ENCODE data around the gene KCNK3. TPM values are rescaled to one million over a fixed set of nuclear protein-coding genes. Genes with fewer than 3 reads are reported as not detected.

KCNK3 gene
- total and polyA plus RNA-seq, 2 donors (not counting 1 experiment from before 2014, with no cell fraction given): under 0.01 TPM; not detected in 1

DNA sequence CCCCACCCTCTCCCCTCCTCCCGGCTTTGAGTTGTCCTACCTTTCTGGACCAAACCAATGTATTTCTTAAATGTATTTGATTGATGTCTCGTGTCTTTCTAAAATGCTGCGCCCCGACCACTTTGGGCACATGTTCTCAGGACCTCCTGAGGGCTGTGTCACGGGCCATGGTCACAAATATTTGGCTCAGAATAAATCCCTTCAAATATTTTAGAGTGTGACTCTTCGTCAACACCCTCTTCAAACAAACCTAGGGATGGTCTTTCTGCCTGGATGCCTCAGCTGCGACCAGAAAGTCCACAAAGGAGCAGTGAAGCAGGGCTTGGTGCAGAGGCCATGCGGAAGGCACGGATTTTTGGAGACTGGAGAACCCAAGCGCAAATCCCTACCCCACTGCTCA lies 70.5 kb downstream of the KCNK3 start:
- DNase-seq (ENCODE audit: low read depth in 2 of 2): no peak
- Histone ChIP-seq H2AFZ (ENCODE audit: low read length) (no peak overlapping the region), H3K27ac (ENCODE audit: insufficient read depth, low read length) (no peak overlapping the region), H3K4me1 (ENCODE audit: control insufficient read depth, extremely low read depth, insufficient read depth, low read length) (peaks cover 16% of the 10 kb centered on the region), H3K36me3 (ENCODE audit: control insufficient read depth, insufficient read depth, low read length) (peaks cover 2% of the 10 kb centered on the region), H3K9me3 (ENCODE audit: control insufficient read depth, insufficient read depth, low read depth, low read length) (no peaks in the 10 kb centered on the region), H3K9ac (ENCODE audit: insufficient read depth, low read length) (no peak overlapping the region), H3K4me2 (ENCODE audit: extremely low read depth, insufficient read depth, low read length) (no peak overlapping the region), H3K27me3 (ENCODE audit: control insufficient read depth, insufficient read depth, low read length) (no peaks in the 10 kb centered on the region), H3K4me3 (replicated peaks in 1 of 4; ENCODE audit: control extremely low read depth in 1 of 4, insufficient read depth in 1 of 4, low read depth in 3 of 4, low read length in 4 of 4) (no peak overlapping the region), H4K20me1 (ENCODE audit: control insufficient read depth, extremely low read depth, insufficient read depth, low read length) (no peaks in the 10 kb centered on the region), H3K79me2 (ENCODE audit: control insufficient read depth, insufficient read depth, low read length) (peaks cover 37% of the 10 kb centered on the region)
- TF ChIP-seq, protein P1, sequence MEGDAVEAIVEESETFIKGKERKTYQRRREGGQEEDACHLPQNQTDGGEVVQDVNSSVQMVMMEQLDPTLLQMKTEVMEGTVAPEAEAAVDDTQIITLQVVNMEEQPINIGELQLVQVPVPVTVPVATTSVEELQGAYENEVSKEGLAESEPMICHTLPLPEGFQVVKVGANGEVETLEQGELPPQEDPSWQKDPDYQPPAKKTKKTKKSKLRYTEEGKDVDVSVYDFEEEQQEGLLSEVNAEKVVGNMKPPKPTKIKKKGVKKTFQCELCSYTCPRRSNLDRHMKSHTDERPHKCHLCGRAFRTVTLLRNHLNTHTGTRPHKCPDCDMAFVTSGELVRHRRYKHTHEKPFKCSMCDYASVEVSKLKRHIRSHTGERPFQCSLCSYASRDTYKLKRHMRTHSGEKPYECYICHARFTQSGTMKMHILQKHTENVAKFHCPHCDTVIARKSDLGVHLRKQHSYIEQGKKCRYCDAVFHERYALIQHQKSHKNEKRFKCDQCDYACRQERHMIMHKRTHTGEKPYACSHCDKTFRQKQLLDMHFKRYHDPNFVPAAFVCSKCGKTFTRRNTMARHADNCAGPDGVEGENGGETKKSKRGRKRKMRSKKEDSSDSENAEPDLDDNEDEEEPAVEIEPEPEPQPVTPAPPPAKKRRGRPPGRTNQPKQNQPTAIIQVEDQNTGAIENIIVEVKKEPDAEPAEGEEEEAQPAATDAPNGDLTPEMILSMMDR (conservative IDR thresholded peaks at IDR 0.05 in 1 of 2, IDR thresholded peaks at IDR 0.05 in 1 of 2; ENCODE audit: low read depth in 1 of 2, low read length in 2 of 2): no peak
- TF ChIP-seq EZH2 (IDR thresholded peaks at IDR 0.05; ENCODE audit: low read length, missing control alignments): no peak

DNA sequence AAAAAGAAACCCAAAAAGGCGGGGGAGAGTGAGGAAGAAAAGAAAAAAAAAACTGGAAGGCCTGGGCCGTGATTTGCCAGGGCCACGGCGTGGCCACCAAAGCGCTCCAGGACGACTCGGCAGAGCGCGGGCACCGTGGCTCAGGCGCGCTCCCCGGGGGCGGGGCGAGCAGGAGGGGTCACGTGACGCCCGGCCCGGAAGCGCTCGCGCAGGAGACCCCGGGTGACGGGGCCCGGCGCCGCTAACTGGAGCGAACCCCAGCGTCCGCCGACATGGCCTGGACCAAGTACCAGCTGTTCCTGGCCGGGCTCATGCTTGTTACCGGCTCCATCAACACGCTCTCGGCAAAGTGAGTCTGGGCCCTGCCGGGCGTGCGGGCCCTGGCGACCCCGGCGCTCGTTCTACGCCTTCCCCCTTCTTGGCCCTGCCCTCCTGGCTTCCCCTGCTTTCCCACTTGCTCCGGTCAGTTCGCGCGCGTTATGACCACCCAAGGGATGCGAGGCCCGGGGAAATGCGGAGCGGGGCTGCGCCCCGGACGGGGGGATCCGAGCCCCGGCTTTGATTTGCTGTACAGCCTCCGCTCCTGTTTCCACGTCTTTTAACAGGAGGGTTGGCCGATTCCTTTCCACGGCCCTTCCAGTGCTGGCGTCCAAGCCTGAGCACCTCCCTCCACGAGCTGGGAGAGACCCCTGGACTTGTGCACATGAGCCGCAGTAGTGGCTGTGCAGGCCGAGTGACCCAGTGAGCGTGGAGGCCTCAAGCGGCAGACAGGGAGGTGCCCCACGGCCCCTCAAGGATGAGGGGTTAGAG lies 71.8 kb downstream of the KCNK3 start, which contains the start of gene SLC35F6:
Gene SLC35F6, plus strand, starts transcription at position 207 of the 810 bp plus-strand sequence. Its CDS starts 66 bp downstream, at position 273.
- peak within 1 kb of the TSS; percentile 97 for H3K9ac ChIP-seq (ENCODE audit: insufficient read depth, low read length)
- H3K27me3 ChIP-seq (ENCODE audit: control insufficient read depth, insufficient read depth, low read length): no peaks in the 10 kb centered on the region
- H3K79me2 ChIP-seq (ENCODE audit: control insufficient read depth, insufficient read depth, low read length): peaks cover 46% of the 10 kb centered on the region
- H3K9me3 ChIP-seq (ENCODE audit: control insufficient read depth, insufficient read depth, low read depth, low read length): no peaks in the 10 kb centered on the region
- H3K4me3 ChIP-seq (replicated peaks in 1 of 4; ENCODE audit: control extremely low read depth in 1 of 4, insufficient read depth in 1 of 4, low read depth in 3 of 4, low read length in 4 of 4): peak within 1 kb of the TSS; percentile 78 to 91 (median 90)
- H3K4me2 ChIP-seq (ENCODE audit: extremely low read depth, insufficient read depth, low read length): peak within 1 kb of the TSS; percentile 98
- peaks cover 7% of the 10 kb centered on the region for H3K4me1 ChIP-seq (ENCODE audit: control insufficient read depth, extremely low read depth, insufficient read depth, low read length)
- peaks cover 3% of the 10 kb centered on the region for H3K36me3 ChIP-seq (ENCODE audit: control insufficient read depth, insufficient read depth, low read length)
- DNase-seq (ENCODE audit: low read depth in 2 of 2): peak; percentile 74 to 81
- H3K27ac ChIP-seq (ENCODE audit: insufficient read depth, low read length): peak within 1 kb of the TSS; percentile 92
- H2AFZ ChIP-seq (ENCODE audit: low read length): peak within 1 kb of the TSS; percentile 69
- TF ChIP-seq, protein P1 (conservative IDR thresholded peaks at IDR 0.05 in 1 of 2, IDR thresholded peaks at IDR 0.05 in 1 of 2; ENCODE audit: low read depth in 1 of 2, low read length in 2 of 2): no peak
- TF ChIP-seq EZH2 (IDR thresholded peaks at IDR 0.05; ENCODE audit: low read length, missing control alignments): no peak
- H4K20me1 ChIP-seq (ENCODE audit: control insufficient read depth, extremely low read depth, insufficient read depth, low read length): no peaks in the 10 kb centered on the region

DNA sequence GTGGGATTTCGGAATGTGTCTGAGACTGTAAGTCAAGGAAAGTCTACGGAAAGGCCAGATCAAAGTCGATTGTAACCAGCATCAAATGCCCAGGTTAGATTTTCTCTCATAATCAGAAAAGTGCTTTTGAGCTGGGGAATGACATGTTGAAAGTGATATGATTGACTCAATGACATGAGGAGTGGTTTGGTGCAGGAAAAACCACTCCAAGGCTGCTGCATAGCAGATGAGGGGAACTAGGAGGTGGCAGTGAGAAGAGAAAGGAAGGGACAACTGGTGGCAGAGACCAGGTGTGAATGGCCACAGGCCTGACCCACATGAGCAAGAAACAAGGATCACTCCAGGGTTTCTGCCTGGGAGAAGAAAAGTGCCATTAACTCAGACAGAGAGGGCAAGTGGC lies 72.4 kb downstream of the KCNK3 start:
- H3K27ac ChIP-seq (ENCODE audit: insufficient read depth, low read length): peak overlapping the region; percentile 92

More for the DNA sequence above, 72.4 kb downstream of the KCNK3 start:
- no peak for DNase-seq (ENCODE audit: low read depth in 2 of 2)
- Histone ChIP-seq H2AFZ (ENCODE audit: low read length) (no peak overlapping the region), H3K79me2 (ENCODE audit: control insufficient read depth, insufficient read depth, low read length) (peaks cover 53% of the 10 kb centered on the region), H3K9me3 (ENCODE audit: control insufficient read depth, insufficient read depth, low read depth, low read length) (no peaks in the 10 kb centered on the region), H3K4me1 (ENCODE audit: control insufficient read depth, extremely low read depth, insufficient read depth, low read length) (peaks cover 8% of the 10 kb centered on the region), H3K27me3 (ENCODE audit: control insufficient read depth, insufficient read depth, low read length) (no peaks in the 10 kb centered on the region), H3K36me3 (ENCODE audit: control insufficient read depth, insufficient read depth, low read length) (peaks cover 5% of the 10 kb centered on the region), H3K9ac (ENCODE audit: insufficient read depth, low read length) (peak overlapping the region; percentile 97), H3K4me2 (ENCODE audit: extremely low read depth, insufficient read depth, low read length) (peak overlapping the region; percentile 98), H3K4me3 (replicated peaks in 1 of 4; ENCODE audit: control extremely low read depth in 1 of 4, insufficient read depth in 1 of 4, low read depth in 3 of 4, low read length in 4 of 4) (peak overlapping the region; percentile 78 to 91 (median 90)), H4K20me1 (ENCODE audit: control insufficient read depth, extremely low read depth, insufficient read depth, low read length) (no peaks in the 10 kb centered on the region)
- no peak for TF ChIP-seq EZH2 (IDR thresholded peaks at IDR 0.05; ENCODE audit: low read length, missing control alignments)
- TF ChIP-seq, protein P1 (conservative IDR thresholded peaks at IDR 0.05 in 1 of 2, IDR thresholded peaks at IDR 0.05 in 1 of 2; ENCODE audit: low read depth in 1 of 2, low read length in 2 of 2): no peak
